GM12874 (cell line): ENCODE results near the gene HRK.

Source experiments
- CTCF ChIP-seq: IDR thresholded peaks from 2 replicates; pipeline ENCODE4 v1.5.1; 2011; ENCODE audit warnings: low read depth, mild to moderate bottlenecking, control low read depth, low read length, moderate library complexity; ENCODE audit not compliant: insufficient read depth

HRK gene

GRCh38 chr12:116863275-116863767 lies 17.9 kb downstream of the HRK start:
- peak; percentile 74 for TF ChIP-seq CTCF

GRCh38 chr12:116862167-116862566 lies 19.1 kb downstream of the HRK start:
- no peak for TF ChIP-seq CTCF

- TF ChIP-seq CTCF: no peak
These were observed 19.9 kb downstream of the HRK start for GRCh38 chr12:116861320-116861719.

GRCh38 chr12:116860263-116860662 lies 21.0 kb downstream of the HRK start:
- TF ChIP-seq CTCF: no peak

- TF ChIP-seq CTCF: no peak
These were observed 22.2 kb downstream of the HRK start for GRCh38 chr12:116859079-116859478.

GRCh38 chr12:116856729-116857128 lies 24.5 kb downstream of the HRK start:
- no peak for TF ChIP-seq CTCF

- no peak for TF ChIP-seq CTCF
These were observed 25.3 kb downstream of the HRK start for GRCh38 chr12:116855744-116856470.
